HEK293 (cell line): ENCODE measurements around the gene OPALIN.

Source experiments
- CTCF ChIA-PET: fragments of 350-600 bp; formaldehyde crosslinking; extraction: SDS; loops from one replicate; lab custom pipeline; 2021; ENCODE audit warnings: antibody characterized with exemption; lab: Yijun Ruan, JAX
- POLR2A ChIA-PET: fragments of 300-600 bp; formaldehyde crosslinking; extraction: SDS; loops from one replicate; lab custom pipeline; 2020; ENCODE audit warnings: antibody characterized with exemption, inconsistent platforms; lab: Yijun Ruan, JAX
- H3K27ac ChIP-seq: fragments of 200-500 bp; sonication (Bioruptor generic); 2 replicates; pipeline ENCODE4 v1.5.1; 2014; ENCODE audit warnings: low read depth, low read length, control low read depth, inconsistent platforms; ENCODE audit errors: extremely low read depth
- H3K36me3 ChIP-seq, 2 experiments: fragments of 200-500 bp in 1 of 2; sonication (Bioruptor generic) in 1 of 2; 1 replicate in 1 of 2; 2 replicates in 1 of 2; pipeline ENCODE4 v1.5.1; 2014 to 2017; ENCODE audit warnings: inconsistent platforms in 2 of 2, low read length in 2 of 2; ENCODE audit not compliant: control insufficient read depth in 2 of 2, insufficient read depth in 1 of 2
- H3K4me1 ChIP-seq: fragments of 200-500 bp; sonication (Bioruptor generic); 2 replicates; pipeline ENCODE4 v1.5.1; 2014; ENCODE audit warnings: mild to moderate bottlenecking, low read length, inconsistent platforms; ENCODE audit not compliant: control insufficient read depth, insufficient read depth
- H3K4me3 ChIP-seq: 2 replicates; pipeline ENCODE4 v1.5.1; 2011; ENCODE audit warnings: low read depth, mild to moderate bottlenecking, control low read depth, low read length, moderate library complexity
- H3K9me3 ChIP-seq: fragments of 200-500 bp; sonication (Bioruptor generic); 2 replicates; pipeline ENCODE4 v1.5.1; 2014; ENCODE audit warnings: low read depth, low read length, inconsistent platforms; ENCODE audit not compliant: control insufficient read depth, insufficient read depth
- BCL11A ChIP-seq: fragments of 450-650 bp; formaldehyde crosslinking; IDR thresholded peaks from 2 replicates; pipeline ENCODE4 v1.5.1; 2016; ENCODE audit warnings: low read depth, missing biosample characterization, missing genetic modification characterization
- KLF8 ChIP-seq: fragments of 450-650 bp; formaldehyde crosslinking; IDR thresholded peaks from 2 replicates; pipeline ENCODE4 v1.5.1; 2016; ENCODE audit warnings: missing biosample characterization, missing genetic modification characterization
- MZF1 ChIP-seq: fragments of 450-650 bp; formaldehyde crosslinking; IDR thresholded peaks from 2 replicates; pipeline ENCODE4 v1.5.1; 2017; ENCODE audit warnings: missing biosample characterization, missing genetic modification characterization, borderline replicate concordance
- PATZ1 ChIP-seq: fragments of 450-650 bp; formaldehyde crosslinking; IDR thresholded peaks from 2 replicates; pipeline ENCODE4 v1.5.1; 2016; ENCODE audit warnings: missing biosample characterization, missing genetic modification characterization
- PBX3 ChIP-seq: sonication (generic); formaldehyde crosslinking; IDR thresholded peaks from 2 replicates; pipeline ENCODE4 v1.8.1; 2022; ENCODE audit warnings: mild to moderate bottlenecking, moderate library complexity, missing genetic modification reagents
- REPIN1 ChIP-seq: fragments of 450-650 bp; formaldehyde crosslinking; IDR thresholded peaks from 2 replicates; pipeline ENCODE4 v1.5.1; 2017; ENCODE audit warnings: missing biosample characterization, missing genetic modification characterization, low read depth
- SALL2 ChIP-seq: fragments of 450-650 bp; formaldehyde crosslinking; IDR thresholded peaks from 2 replicates; pipeline ENCODE4 v1.5.0; 2017; ENCODE audit warnings: missing biosample characterization, mild to moderate bottlenecking, missing genetic modification characterization, borderline replicate concordance
- SP7 ChIP-seq: fragments of 450-650 bp; formaldehyde crosslinking; IDR thresholded peaks from 2 replicates; pipeline ENCODE4 v1.5.1; 2016; ENCODE audit warnings: missing biosample characterization, missing genetic modification characterization
- ZBTB17 ChIP-seq: fragments of 450-650 bp; formaldehyde crosslinking; IDR thresholded peaks from 2 replicates; pipeline ENCODE4 v1.5.1; 2016; ENCODE audit warnings: missing biosample characterization, missing genetic modification characterization
- ZBTB48 ChIP-seq: fragments of 450-650 bp; formaldehyde crosslinking; IDR thresholded peaks from 2 replicates; pipeline ENCODE4 v1.5.1; 2016; ENCODE audit warnings: missing biosample characterization, missing genetic modification characterization
- ZNF132 ChIP-seq: fragments of 450-650 bp; formaldehyde crosslinking; IDR thresholded peaks from 2 replicates; pipeline ENCODE4 v1.5.1; 2017; ENCODE audit warnings: missing biosample characterization, missing genetic modification characterization, borderline replicate concordance
- ZNF16 ChIP-seq: fragments of 450-650 bp; formaldehyde crosslinking; IDR thresholded peaks from 2 replicates; pipeline ENCODE4 v1.5.1; 2016; ENCODE audit warnings: low read depth, missing biosample characterization, missing genetic modification characterization
- ZNF404 ChIP-seq: fragments of 450-650 bp; formaldehyde crosslinking; IDR thresholded peaks from 2 replicates; pipeline ENCODE4 v1.5.1; 2017; ENCODE audit warnings: missing biosample characterization, missing genetic modification characterization
- ZNF423 ChIP-seq: fragments of 450-650 bp; formaldehyde crosslinking; IDR thresholded peaks from 2 replicates; pipeline ENCODE4 v1.5.1; 2016; ENCODE audit warnings: missing biosample characterization, missing genetic modification characterization
- ZNF488 ChIP-seq: fragments of 450-650 bp; formaldehyde crosslinking; IDR thresholded peaks from 2 replicates; pipeline ENCODE4 v1.5.1; 2016; ENCODE audit warnings: missing biosample characterization, missing genetic modification characterization
- ZNF518A ChIP-seq: fragments of 450-650 bp; formaldehyde crosslinking; conservative IDR thresholded peaks from 2 replicates; pipeline ENCODE4 v1.5.1; 2016; ENCODE audit warnings: low read depth, missing biosample characterization, missing genetic modification characterization
- ZNF521 ChIP-seq: fragments of 450-650 bp; formaldehyde crosslinking; IDR thresholded peaks from 2 replicates; pipeline ENCODE4 v1.5.1; 2017; ENCODE audit warnings: missing biosample characterization, mild to moderate bottlenecking, missing genetic modification characterization
- ZNF555 ChIP-seq: fragments of 450-650 bp; formaldehyde crosslinking; conservative IDR thresholded peaks from 2 replicates; pipeline ENCODE4 v1.5.1; 2017; ENCODE audit warnings: missing biosample characterization, mild to moderate bottlenecking, missing genetic modification characterization, inconsistent platforms
- ZNF701 ChIP-seq: fragments of 450-650 bp; formaldehyde crosslinking; IDR thresholded peaks from 2 replicates; pipeline ENCODE4 v1.5.1; 2016; ENCODE audit warnings: missing biosample characterization, missing genetic modification characterization
- ZNF791 ChIP-seq: fragments of 450-650 bp; formaldehyde crosslinking; IDR thresholded peaks from 2 replicates; pipeline ENCODE4 v1.5.1; 2016; ENCODE audit warnings: missing biosample characterization, missing genetic modification characterization
- ZNF792 ChIP-seq: fragments of 450-650 bp; formaldehyde crosslinking; IDR thresholded peaks from 2 replicates; pipeline ENCODE4 v1.5.1; 2016; ENCODE audit warnings: missing biosample characterization, missing genetic modification characterization
- ZSCAN16 ChIP-seq: fragments of 450-650 bp; formaldehyde crosslinking; IDR thresholded peaks from 2 replicates; pipeline ENCODE4 v1.5.1; 2016; ENCODE audit warnings: missing biosample characterization, missing genetic modification characterization
- ZSCAN5A ChIP-seq: fragments of 450-650 bp; formaldehyde crosslinking; IDR thresholded peaks from 2 replicates; pipeline ENCODE4 v1.5.1; 2016; ENCODE audit warnings: missing biosample characterization, missing genetic modification characterization

Gene OPALIN

GRCh38 chr10:96387601-96388000 lies 28.8 kb upstream of the OPALIN start:
- no peaks in the 10 kb centered on the region for H3K4me1 ChIP-seq
- no peak overlapping the region for H3K27ac ChIP-seq
- no peaks in the 10 kb centered on the region for H3K9me3 ChIP-seq
- POLR2A ChIA-PET: no interaction called here
- no peaks in the 10 kb centered on the region for H3K36me3 ChIP-seq
- TF ChIP-seq ZNF791 (no peak), REPIN1 (no peak), ZNF488 (tag by site-specific recombination) (no peak), ZBTB17 (tag by site-specific recombination) (no peak), PBX3 (CRISPR knock-in tag) (no peak), ZNF555 (no peak), SALL2 (tag by site-specific recombination) (no peak), MZF1 (tag by site-specific recombination) (no peak), ZNF404 (no peak), ZNF792 (tag by site-specific recombination) (no peak)
- CTCF ChIA-PET: interaction anchor here (2.2 kb wide), 1 partner anchor 13 kb away, joined by 6 read pairs; no protein-coding TSS in a partner anchor
- H3K4me3 ChIP-seq: no peak overlapping the region

- ChIA-PET POLR2A (no interaction called here), CTCF (interaction anchor here (0.9 to 2.2 kb wide), 4 partner anchors 9 to 13 kb away, joined by 3 to 6 read pairs (median 4); no protein-coding TSS in a partner anchor)
- Histone ChIP-seq H3K27ac (no peak overlapping the region), H3K36me3 (no peaks in the 10 kb centered on the region), H3K9me3 (no peaks in the 10 kb centered on the region), H3K4me3 (no peak overlapping the region), H3K4me1 (no peaks in the 10 kb centered on the region)
- no peak for TF ChIP-seq ZNF16 (tag by site-specific recombination)
- no peak for TF ChIP-seq ZNF132 (tag by site-specific recombination)
- TF ChIP-seq ZNF521 (tag by site-specific recombination): no peak
- TF ChIP-seq ZNF701 (tag by site-specific recombination): no peak
- TF ChIP-seq PATZ1 (tag by site-specific recombination): no peak
- TF ChIP-seq ZNF423 (tag by site-specific recombination): no peak
- no peak for TF ChIP-seq ZNF518A (tag by site-specific recombination)
- no peak for TF ChIP-seq ZSCAN16 (tag by site-specific recombination)
- TF ChIP-seq BCL11A (tag by site-specific recombination): no peak
- no peak for TF ChIP-seq ZBTB48 (tag by site-specific recombination)
- TF ChIP-seq ZSCAN5A: no peak
- TF ChIP-seq REPIN1: no peak
- no peak for TF ChIP-seq KLF8 (tag by site-specific recombination)
- no peak for TF ChIP-seq SP7
Observed at GRCh38 chr10:96387161-96387560, 28.4 kb upstream of the OPALIN start.
